ENCODE measurements around the gene SLC49A4. TPM values are rescaled to one million over a fixed set of nuclear protein-coding genes. Genes with fewer than 3 reads are reported as not detected.

Gene SLC49A4
- total RNA-seq, 1 experiment from 2014 or later, result 14.1 TPM

DNA sequence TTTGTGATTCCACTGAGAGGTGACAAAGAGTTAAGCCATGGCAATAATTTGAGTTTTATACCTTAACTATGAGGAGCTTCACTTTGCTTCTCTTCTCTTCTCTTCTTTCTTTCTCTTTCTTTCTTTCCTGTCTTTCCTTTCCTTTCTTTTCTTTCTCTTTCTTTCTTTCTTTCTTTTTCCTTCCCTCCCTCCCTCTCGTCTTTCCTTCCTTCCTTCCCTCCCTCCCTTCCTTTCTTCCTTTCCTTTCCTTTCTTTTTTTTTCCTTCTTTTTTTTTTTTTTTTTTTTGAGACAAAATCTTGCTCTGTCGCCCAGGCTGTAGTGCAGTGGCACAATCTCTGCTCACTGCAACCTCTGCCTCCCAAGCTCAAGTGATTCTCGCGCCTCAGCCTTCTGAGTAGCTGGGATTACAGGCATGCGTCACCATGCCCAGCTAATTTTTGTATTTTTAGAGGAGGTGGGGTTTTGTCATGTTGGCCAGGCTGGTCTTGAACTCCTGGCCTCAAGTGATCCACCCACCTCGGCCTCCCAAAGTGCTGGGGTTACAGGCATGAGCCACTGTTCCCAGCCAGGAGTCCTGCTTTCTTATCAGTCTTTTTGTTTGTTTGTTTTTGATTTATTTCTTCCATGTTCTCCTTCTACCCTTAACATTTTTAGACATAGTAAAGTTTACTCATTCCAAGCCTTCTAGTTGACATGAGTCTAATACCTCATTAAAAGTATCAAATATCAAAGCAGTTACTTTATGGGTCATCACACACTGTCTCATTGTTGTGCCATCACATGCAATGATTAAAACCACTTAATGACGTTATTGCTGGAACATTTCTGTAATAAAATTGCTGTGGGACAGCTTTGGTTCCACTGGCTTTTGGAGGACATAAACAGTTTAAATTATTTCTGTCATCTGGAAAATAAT is 29.9 kb downstream of the SLC49A4 start:
- Histone ChIP-seq H3K9me3 (ENCODE audit: low read depth, low read length, poor library complexity, severe bottlenecking) (no peaks in the 10 kb centered on the region), H3K4me3 (ENCODE audit: low read depth, low read length, poor library complexity, severe bottlenecking) (no peak overlapping the region), H3K27me3 (replicated peaks; ENCODE audit: insufficient read depth, low read depth, low read length, poor library complexity) (no peaks in the 10 kb centered on the region), H3K4me1 (ENCODE audit: insufficient read depth, low read length, poor library complexity, severe bottlenecking) (no peaks in the 10 kb centered on the region), H3K27ac (ENCODE audit: low read depth, low read length, poor library complexity, severe bottlenecking) (no peak overlapping the region), H3K36me3 (ENCODE audit: insufficient read depth, low read length, poor library complexity, severe bottlenecking) (no peaks in the 10 kb centered on the region)
- DNase-seq (ENCODE audit: low spot score), result peak; percentile 3
- TF ChIP-seq, protein P1, sequence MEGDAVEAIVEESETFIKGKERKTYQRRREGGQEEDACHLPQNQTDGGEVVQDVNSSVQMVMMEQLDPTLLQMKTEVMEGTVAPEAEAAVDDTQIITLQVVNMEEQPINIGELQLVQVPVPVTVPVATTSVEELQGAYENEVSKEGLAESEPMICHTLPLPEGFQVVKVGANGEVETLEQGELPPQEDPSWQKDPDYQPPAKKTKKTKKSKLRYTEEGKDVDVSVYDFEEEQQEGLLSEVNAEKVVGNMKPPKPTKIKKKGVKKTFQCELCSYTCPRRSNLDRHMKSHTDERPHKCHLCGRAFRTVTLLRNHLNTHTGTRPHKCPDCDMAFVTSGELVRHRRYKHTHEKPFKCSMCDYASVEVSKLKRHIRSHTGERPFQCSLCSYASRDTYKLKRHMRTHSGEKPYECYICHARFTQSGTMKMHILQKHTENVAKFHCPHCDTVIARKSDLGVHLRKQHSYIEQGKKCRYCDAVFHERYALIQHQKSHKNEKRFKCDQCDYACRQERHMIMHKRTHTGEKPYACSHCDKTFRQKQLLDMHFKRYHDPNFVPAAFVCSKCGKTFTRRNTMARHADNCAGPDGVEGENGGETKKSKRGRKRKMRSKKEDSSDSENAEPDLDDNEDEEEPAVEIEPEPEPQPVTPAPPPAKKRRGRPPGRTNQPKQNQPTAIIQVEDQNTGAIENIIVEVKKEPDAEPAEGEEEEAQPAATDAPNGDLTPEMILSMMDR (conservative IDR thresholded peaks at IDR 0.05; ENCODE audit: low read depth, low read length), result no peak
- no peak for TF ChIP-seq EZH2 (IDR thresholded peaks at IDR 0.05; ENCODE audit: borderline replicate concordance, low read depth, low read length, poor library complexity, severe bottlenecking)
- intact Hi-C loops (cut with micrococcal nuclease; ENCODE audit: unreplicated experiment), result no loop called here
- POLR2A ChIA-PET (ENCODE audit: low non-redundant PET), result no interaction called here
- CTCF ChIA-PET, result no interaction called here
- BruUV-seq (replicated peaks), result no TSS peak

DNA sequence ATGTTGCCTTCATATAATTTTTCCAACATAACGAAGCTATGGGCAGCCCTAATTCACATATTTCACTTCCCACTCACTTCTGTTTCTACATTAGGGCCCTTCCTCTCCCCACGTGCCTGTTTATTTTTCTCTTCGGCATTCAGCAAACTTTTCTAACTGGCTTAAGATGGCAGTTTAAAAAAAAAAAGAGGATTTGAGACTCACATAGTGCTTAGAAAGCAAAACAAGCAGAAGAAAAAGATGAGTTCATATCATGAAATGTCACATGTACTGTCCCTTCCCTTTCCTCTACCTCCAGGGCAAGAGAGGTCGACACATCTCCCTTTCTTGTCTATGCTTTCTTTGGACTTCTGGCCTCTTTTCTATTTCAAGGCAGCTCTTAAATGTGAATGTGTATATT is 30.6 kb downstream of the SLC49A4 start:
- Histone ChIP-seq H3K9me3 (ENCODE audit: low read depth, low read length, poor library complexity, severe bottlenecking) (no peaks in the 10 kb centered on the region), H3K4me1 (ENCODE audit: insufficient read depth, low read length, poor library complexity, severe bottlenecking) (no peaks in the 10 kb centered on the region), H3K36me3 (ENCODE audit: insufficient read depth, low read length, poor library complexity, severe bottlenecking) (no peaks in the 10 kb centered on the region), H3K4me3 (ENCODE audit: low read depth, low read length, poor library complexity, severe bottlenecking) (no peak overlapping the region), H3K27me3 (replicated peaks; ENCODE audit: insufficient read depth, low read depth, low read length, poor library complexity) (no peaks in the 10 kb centered on the region), H3K27ac (ENCODE audit: low read depth, low read length, poor library complexity, severe bottlenecking) (no peak overlapping the region)
- ChIA-PET CTCF (no interaction called here), POLR2A (ENCODE audit: low non-redundant PET) (no interaction called here)
- no TSS peak for BruUV-seq (replicated peaks)
- DNase-seq (ENCODE audit: low spot score), result no peak
- intact Hi-C loops (cut with micrococcal nuclease; ENCODE audit: unreplicated experiment), result no loop called here
- TF ChIP-seq EZH2 (IDR thresholded peaks at IDR 0.05; ENCODE audit: borderline replicate concordance, low read depth, low read length, poor library complexity, severe bottlenecking), result no peak
- TF ChIP-seq, protein P1 (conservative IDR thresholded peaks at IDR 0.05; ENCODE audit: low read depth, low read length), result no peak

DNA sequence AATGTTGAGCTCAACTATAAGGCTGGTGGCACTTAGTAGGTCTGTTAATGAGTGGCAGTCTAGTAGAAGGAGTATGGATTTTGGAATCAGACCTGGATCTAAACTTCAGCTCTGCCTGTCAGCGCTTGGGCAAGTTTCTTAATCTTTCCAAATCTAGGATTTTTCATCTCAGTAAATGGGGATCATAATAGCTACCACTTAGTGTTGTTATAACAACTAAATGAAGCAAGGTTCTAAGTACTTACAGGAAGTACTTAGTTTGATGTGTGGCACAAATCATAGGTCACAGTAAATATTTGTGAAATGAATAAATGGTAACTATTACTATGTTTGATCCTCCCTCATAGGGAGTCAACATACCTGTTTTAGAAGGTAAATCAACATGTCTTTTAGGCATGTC is 31.4 kb downstream of the SLC49A4 start:
- no peaks in the 10 kb centered on the region for H3K4me1 ChIP-seq (ENCODE audit: insufficient read depth, low read length, poor library complexity, severe bottlenecking)
- no peaks in the 10 kb centered on the region for H3K36me3 ChIP-seq (ENCODE audit: insufficient read depth, low read length, poor library complexity, severe bottlenecking)
- intact Hi-C loops (cut with micrococcal nuclease; ENCODE audit: unreplicated experiment), result no loop called here
- BruUV-seq (replicated peaks), result no TSS peak
- POLR2A ChIA-PET (ENCODE audit: low non-redundant PET), result no interaction called here
- no peak overlapping the region for H3K27ac ChIP-seq (ENCODE audit: low read depth, low read length, poor library complexity, severe bottlenecking)
- TF ChIP-seq, protein P1 (conservative IDR thresholded peaks at IDR 0.05; ENCODE audit: low read depth, low read length), result no peak
- no peak for TF ChIP-seq EZH2 (IDR thresholded peaks at IDR 0.05; ENCODE audit: borderline replicate concordance, low read depth, low read length, poor library complexity, severe bottlenecking)
- DNase-seq (ENCODE audit: low spot score), result no peak
- CTCF ChIA-PET, result no interaction called here
- no peaks in the 10 kb centered on the region for H3K9me3 ChIP-seq (ENCODE audit: low read depth, low read length, poor library complexity, severe bottlenecking)
- H3K27me3 ChIP-seq (replicated peaks; ENCODE audit: insufficient read depth, low read depth, low read length, poor library complexity), result no peaks in the 10 kb centered on the region
- no peak overlapping the region for H3K4me3 ChIP-seq (ENCODE audit: low read depth, low read length, poor library complexity, severe bottlenecking)
